Mononuclear cell (primary cell): ENCODE data around the gene OR10G3. TPM values are rescaled to one million over a fixed set of nuclear protein-coding genes. Genes with fewer than 3 reads are reported as not detected.

Source experiments
- H3K27me3 ChIP-seq: 2 replicates; pipeline ENCODE4 v1.6.0; 2011; ENCODE audit warnings: low read length, control low read depth; ENCODE audit not compliant: insufficient read depth
- H3K4me1 ChIP-seq: 2 replicates; pipeline ENCODE4 v1.5.1; 2011; ENCODE audit warnings: mild to moderate bottlenecking, low read length, control low read depth; ENCODE audit not compliant: insufficient read depth
- H3K4me3 ChIP-seq: 2 replicates; pipeline ENCODE4 v1.5.1; 2011; ENCODE audit warnings: mild to moderate bottlenecking, low read length, moderate library complexity
- H3K9me3 ChIP-seq: 2 replicates; pipeline ENCODE4 v1.5.1; 2011; ENCODE audit warnings: low read depth, mild to moderate bottlenecking, control low read depth, low read length
- total RNA-seq: library from RNA; depleted of rRNA; stranded (reverse); fragments of >200 nt; gene quantifications from one replicate; pipeline ENCODE4 v1.2.3, GENCODE V29; 2012

Gene OR10G3
- total RNA-seq, 1 donor: not detected

GRCh38 chr14:21525571-21525961 is 54.3 kb downstream of the OR10G3 start:
- H3K4me1 ChIP-seq: peaks cover 13% of the 10 kb centered on the region
- no peaks in the 10 kb centered on the region for H3K27me3 ChIP-seq
- H3K9me3 ChIP-seq: no peaks in the 10 kb centered on the region
- no peak overlapping the region for H3K4me3 ChIP-seq

GRCh38 chr14:21524575-21525490 is 55.0 kb downstream of the OR10G3 start:
- Histone ChIP-seq H3K27me3 (no peaks in the 10 kb centered on the region), H3K9me3 (no peaks in the 10 kb centered on the region), H3K4me1 (peaks cover 13% of the 10 kb centered on the region), H3K4me3 (no peak overlapping the region)

- Histone ChIP-seq H3K27me3 (no peaks in the 10 kb centered on the region), H3K4me1 (peaks cover 13% of the 10 kb centered on the region), H3K4me3 (no peak overlapping the region), H3K9me3 (no peaks in the 10 kb centered on the region)
These were observed 56.7 kb downstream of the OR10G3 start for GRCh38 chr14:21523203-21523602.

GRCh38 chr14:21521501-21521900 is 58.4 kb downstream of the OR10G3 start:
- no peak overlapping the region for H3K4me3 ChIP-seq
- H3K27me3 ChIP-seq: no peaks in the 10 kb centered on the region
- peaks cover 1% of the 10 kb centered on the region for H3K4me1 ChIP-seq
- no peaks in the 10 kb centered on the region for H3K9me3 ChIP-seq

- Histone ChIP-seq H3K4me3 (no peak overlapping the region), H3K9me3 (no peaks in the 10 kb centered on the region), H3K27me3 (no peaks in the 10 kb centered on the region), H3K4me1 (no peaks in the 10 kb centered on the region)
These were observed 59.1 kb downstream of the OR10G3 start for GRCh38 chr14:21520767-21521166.

- Histone ChIP-seq H3K27me3 (no peaks in the 10 kb centered on the region), H3K4me3 (no peak overlapping the region), H3K4me1 (no peaks in the 10 kb centered on the region), H3K9me3 (no peaks in the 10 kb centered on the region)
These were observed 61.2 kb downstream of the OR10G3 start for GRCh38 chr14:21518725-21519124.

Other genes with a start within 250 kb of the OR10G3 start
- gene SUPT16H, start 196.1 kb downstream of the OR10G3 start, total RNA-seq: 59.5 TPM
- gene CHD8, start 124.0 kb downstream of the OR10G3 start, total RNA-seq: 99.9 TPM
- gene RAB2B, start 103.1 kb downstream of the OR10G3 start, total RNA-seq: 26.7 TPM
- 51.1 TPM for gene TOX4, start 102.9 kb downstream of the OR10G3 start, total RNA-seq
- gene METTL3, start 68.7 kb downstream of the OR10G3 start, total RNA-seq: 41.3 TPM
- gene SALL2, start 53.7 kb downstream of the OR10G3 start, total RNA-seq: 0.94 TPM
- gene OR10G2, start 54.9 kb upstream of the OR10G3 start, total RNA-seq: not detected
- gene OR4E2, start 73.8 kb upstream of the OR10G3 start, total RNA-seq: not detected
- 0.10 TPM for gene OR4E1, start 93.7 kb upstream of the OR10G3 start, total RNA-seq